CD4-positive, alpha-beta T cell treated with Interleukin-6 at 100 ng/mL for 8 hours (primary cell): ENCODE measurements around the gene FAM193A.
"Not testable (repeated sequence)": the region's sequence is repeated elsewhere in the genome, so short reads cannot be mapped to it uniquely, and the experiment has no call there.

Experiments
- DNase-seq: peaks from one replicate; pipeline ENCODE4 v3.0.0-alpha.2; 2020; ENCODE audit warnings: mixed read lengths, low spot score

Gene FAM193A

DNA sequence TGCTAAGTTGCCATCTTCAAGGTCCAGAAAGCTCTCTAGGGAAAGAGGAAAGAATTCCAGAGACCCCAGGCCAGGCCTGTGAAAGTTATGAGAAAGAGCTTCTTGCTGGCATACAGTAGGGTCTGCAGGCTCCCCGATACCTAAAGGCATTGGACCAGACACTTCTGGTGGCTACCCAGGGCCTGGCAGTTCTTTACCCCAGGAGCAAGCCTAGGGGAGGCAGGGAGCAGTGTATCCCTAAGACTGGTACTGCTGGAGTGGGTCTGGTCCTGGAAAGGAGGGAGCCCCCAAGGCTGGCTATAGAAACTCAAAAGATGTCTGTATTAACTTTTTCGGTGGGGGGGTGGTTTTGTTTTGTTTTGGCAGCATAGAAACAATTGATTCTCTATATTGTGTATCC lies 19.8 kb upstream of the FAM193A start:
- no peak for DNase-seq

GRCh38 chr4:2526559-2526958 lies 9.9 kb upstream of the FAM193A start:
- no peak for DNase-seq

- no peak for DNase-seq
Observed at GRCh38 chr4:2534904-2535375, 1.5 kb upstream of the FAM193A start.

DNA sequence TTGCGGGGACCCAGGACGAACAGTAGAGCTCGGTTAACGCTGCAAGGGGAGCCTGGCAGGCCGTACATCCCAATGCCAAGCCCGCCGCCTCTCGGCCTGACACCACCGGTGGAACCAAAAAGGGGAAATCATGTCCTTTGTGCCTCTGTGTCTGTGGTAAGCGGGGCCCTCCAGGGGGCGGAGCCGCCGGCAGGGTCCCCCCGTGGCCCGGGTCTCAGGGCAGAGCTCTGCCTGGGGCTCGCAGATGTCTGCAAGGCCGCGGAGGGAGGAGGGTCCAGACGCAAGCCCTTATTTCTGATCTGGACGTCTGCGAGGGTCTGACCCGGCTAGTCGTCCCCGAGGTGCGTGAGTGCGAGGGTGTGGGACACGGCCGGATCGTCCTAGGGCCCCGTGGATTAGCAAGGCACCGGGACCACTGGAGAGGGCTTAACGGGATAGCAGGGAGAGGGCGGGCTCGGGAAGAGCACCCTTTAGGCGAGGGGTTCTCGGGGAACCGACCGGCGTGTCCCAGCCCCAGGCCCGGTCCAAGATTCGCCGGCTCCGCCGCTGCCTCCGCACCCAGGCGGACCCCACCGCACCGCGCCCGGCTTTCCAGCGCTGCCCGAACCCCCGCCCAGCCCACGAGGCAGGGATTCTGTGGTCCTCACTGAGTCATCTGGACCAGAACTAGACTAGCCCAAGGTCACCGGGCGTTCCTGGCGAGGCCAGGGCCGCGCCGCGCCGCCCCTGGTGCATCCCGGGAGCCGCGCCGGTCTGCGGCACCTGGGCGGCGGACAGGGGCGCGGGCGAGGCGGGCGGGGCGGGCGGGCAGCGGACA lies 863 bp upstream of the FAM193A start:
- peak; percentile 38 for DNase-seq

- DNase-seq = peak; percentile 19
Observed at GRCh38 chr4:2537011-2537830, 774 bp downstream of the FAM193A start.

DNA sequence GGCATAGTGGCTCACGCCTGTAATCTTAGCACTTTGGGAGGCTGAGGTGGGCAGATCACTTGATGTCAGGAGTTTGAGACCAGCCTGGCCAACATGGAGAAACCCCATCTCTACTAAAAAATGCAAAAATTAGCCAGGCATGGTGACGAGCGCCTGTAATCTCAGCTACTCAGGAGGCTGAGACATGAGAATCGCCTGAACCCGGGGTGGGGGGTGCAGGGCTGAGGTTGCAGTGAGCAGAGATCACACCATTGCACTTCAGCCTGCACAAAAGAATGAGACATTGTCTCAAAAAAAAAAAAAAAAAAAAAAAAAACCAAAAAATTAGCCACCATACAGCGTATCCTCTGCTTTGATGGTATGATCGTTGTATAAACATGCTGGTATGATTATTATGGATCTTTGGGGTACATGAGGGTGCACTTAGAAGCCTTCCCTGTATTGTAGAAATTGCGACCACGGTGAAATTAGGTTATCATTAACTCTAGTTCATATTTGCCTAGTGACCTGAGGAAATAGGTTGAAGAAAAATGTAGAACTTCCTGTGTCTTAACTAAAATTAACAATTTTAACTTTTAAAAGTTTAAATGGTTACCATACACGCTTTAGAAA lies 7.2 kb downstream of the FAM193A start:
- DNase-seq = not testable (repeated sequence)

DNA sequence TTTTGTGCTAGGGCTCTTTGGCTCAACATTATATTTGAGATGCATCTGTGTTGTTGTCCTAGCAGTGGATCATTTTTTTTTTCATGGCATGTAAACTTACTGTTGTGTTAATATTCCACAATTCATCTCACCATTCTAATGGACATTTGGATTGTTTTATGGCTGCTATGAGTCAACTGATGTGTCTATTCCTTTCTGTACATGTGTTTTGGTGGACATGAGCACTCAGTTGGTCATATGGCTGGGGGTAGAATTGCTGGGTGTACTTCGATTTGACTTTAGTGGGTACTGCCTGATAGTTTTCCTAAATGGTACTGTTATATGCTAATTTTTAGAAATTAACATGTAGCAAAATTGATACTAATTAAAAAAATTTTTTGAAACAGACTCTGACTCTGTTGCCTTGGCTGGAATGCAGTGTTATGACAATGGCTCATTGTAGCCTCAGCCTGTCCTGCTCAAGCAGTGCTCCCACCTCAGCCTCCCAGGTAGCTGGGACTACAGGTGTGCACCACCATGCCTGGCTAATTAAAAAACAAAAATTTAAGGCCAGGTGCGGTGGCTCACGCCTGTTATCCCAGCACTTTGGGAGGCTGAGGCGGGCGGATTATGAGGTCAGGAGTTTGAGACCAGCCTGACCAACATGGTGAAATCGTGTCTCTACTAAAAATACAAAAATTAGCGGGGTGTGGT lies 9.0 kb downstream of the FAM193A start:
- DNase-seq = no peak

GRCh38 chr4:2546286-2546823 lies 9.9 kb downstream of the FAM193A start:
- DNase-seq = no peak

GRCh38 chr4:2546961-2547691 lies 10.7 kb downstream of the FAM193A start:
- not testable (repeated sequence) for DNase-seq

GRCh38 chr4:2551118-2551517 lies 14.7 kb downstream of the FAM193A start:
- no peak for DNase-seq

- DNase-seq = no peak
Observed at GRCh38 chr4:2552806-2553205, 16.4 kb downstream of the FAM193A start.

DNA sequence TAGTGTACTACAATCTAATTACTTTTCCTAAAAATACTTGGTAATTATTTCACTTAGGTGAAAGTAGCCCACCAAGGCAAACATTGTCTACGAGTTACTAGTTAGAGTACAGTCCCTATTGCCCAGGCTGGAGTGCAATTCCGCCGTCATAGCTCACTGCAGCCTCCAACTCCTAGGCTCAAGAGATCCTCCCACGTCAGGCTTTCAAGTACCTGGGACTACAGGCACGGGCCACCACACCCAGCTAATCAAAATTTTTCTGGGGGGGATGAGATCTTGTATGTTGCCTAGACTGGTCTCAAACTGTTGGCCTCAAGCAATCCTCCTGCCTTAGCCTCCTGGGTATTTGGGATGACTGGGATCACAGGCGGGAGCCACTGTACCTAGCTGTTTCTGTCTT lies 21.9 kb downstream of the FAM193A start:
- DNase-seq = no peak

- DNase-seq = no peak
Observed at GRCh38 chr4:2560167-2560566, 23.7 kb downstream of the FAM193A start.

- no peak for DNase-seq
Observed at GRCh38 chr4:2565533-2565932, 29.1 kb downstream of the FAM193A start.

- DNase-seq = no peak
Observed at GRCh38 chr4:2570036-2570435, 33.6 kb downstream of the FAM193A start.

DNA sequence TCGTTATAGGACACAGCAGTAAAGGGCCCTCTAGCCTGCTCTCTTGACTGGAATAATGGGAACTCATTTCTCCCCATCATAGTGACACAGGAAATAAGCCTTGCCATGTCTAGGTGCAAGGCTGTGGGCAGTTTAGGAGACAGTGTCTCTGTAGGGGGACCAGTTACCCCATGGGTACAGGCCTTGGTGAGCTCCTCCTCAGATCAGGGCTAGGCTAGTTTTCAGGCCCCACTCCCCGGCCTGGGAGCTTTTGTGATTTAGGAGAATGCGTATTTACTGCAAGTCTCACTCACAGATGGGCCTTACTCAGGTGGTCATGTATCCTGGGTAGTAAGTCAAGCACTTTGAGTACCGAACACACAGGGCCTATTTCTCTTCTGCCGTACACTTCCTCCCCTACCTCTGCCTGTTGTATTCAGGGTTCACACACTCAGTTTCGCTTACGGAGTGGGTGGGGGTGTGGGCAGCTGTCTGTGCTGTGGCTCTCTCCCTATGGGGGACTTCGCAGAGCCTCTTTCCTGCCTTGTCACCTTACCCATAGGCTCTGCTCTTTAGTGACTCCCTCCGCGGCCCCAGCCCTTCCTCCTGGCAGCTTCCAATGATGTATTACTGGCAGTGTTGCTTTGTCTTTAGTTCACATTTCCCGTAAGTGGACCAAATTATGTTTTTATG lies 34.2 kb downstream of the FAM193A start:
- DNase-seq = peak; percentile 34

DNA sequence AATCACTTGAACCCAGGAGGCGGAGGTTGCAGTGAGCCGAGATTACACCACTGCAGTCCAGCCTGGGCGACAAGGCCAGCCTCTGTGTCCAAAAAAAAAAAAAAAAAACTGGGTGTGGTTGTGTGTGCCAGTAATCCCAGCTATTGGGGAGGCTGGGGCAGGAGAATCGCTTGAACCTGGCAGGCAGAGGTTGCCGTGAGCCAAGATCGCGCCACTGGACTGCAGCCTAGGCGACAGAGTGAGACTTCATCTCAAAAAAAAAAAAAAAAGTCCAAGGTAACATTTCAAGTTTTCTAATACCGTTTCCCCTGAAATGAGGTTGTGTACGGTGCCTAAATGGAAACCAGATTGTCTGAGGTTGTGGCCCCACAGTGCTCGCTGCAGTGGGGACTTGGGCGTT lies 35.6 kb downstream of the FAM193A start:
- DNase-seq = no peak

- DNase-seq = no peak
Observed at GRCh38 chr4:2572866-2573265, 36.4 kb downstream of the FAM193A start.

DNA sequence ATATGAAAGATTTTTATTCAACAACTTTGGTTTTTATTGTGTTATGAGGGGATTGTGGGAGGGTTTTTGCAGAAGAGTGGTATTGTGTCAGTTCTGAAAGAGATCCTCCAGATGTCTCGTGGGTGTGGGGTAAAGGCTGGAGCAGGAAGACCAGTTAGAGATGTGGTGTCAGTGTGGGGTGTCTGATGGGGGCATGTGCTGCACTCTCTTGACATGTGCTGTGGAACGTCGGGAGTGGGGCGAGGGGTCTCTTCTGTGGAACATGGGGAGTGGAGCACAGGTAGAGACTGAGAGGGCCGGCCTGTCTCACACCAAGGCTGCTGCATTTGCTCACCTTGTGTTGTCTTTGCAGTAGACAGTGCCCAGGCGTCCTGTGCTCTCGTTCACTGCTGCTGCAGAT lies 37.6 kb downstream of the FAM193A start:
- no peak for DNase-seq

GRCh38 chr4:2574863-2575262 lies 38.4 kb downstream of the FAM193A start:
- no peak for DNase-seq

- no peak for DNase-seq
Observed at GRCh38 chr4:2576290-2576689, 39.8 kb downstream of the FAM193A start.
